ENCODE measurements around the gene TUBB6. TPM values are rescaled to one million over a fixed set of nuclear protein-coding genes. Genes with fewer than 3 reads are reported as not detected.

TUBB6 gene
- total RNA-seq, 4 donors from 2014 or later, result 61.0 to 164 (median 108) TPM

DNA sequence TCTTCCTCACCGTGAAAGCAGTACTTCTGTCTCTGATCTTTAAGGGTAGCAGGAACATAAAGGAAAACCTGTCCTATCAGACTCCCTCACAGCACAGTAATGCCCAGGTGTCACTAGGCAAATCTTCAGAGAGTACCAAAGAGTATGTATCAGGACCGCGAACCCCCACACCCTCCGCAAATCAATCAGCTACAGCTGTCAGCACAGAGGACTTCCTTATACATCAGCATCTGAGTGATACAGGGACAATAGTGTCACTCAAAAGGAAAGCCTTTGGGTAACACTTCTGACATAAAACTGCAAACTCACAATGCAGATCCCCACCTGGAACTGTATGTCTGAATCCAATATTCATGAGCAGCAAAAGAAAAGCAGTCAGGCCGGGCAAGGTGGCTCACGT, 66.4 kb downstream of the TUBB6 start:
- in situ Hi-C loops (cut with MboI; ENCODE audit: low pct_ligation_motif_present in 1 of 4, low pct_unique_long_range_greater_than_20kb in 1 of 4, low sequenced_read_pairs in 3 of 4), result no loop called here
- peaks cover 33 to 63% (median 53%) of the 10 kb centered on the region in 4 donors for H3K4me1 ChIP-seq
- H3K4me3 ChIP-seq, result no peak overlapping the region
- intact Hi-C loops (cut with DNase I; ENCODE audit: low total_unique reads), result no loop called here
- no peaks in the 10 kb centered on the region for H3K36me3 ChIP-seq
- TF ChIP-seq POLR2AphosphoS5 (IDR thresholded peaks at IDR 0.05) (no peak), POLR2A (IDR thresholded peaks at IDR 0.05) (no peak), EP300 (IDR thresholded peaks at IDR 0.05; ENCODE audit: low read depth) (no peak)
- TF ChIP-seq, protein P1, sequence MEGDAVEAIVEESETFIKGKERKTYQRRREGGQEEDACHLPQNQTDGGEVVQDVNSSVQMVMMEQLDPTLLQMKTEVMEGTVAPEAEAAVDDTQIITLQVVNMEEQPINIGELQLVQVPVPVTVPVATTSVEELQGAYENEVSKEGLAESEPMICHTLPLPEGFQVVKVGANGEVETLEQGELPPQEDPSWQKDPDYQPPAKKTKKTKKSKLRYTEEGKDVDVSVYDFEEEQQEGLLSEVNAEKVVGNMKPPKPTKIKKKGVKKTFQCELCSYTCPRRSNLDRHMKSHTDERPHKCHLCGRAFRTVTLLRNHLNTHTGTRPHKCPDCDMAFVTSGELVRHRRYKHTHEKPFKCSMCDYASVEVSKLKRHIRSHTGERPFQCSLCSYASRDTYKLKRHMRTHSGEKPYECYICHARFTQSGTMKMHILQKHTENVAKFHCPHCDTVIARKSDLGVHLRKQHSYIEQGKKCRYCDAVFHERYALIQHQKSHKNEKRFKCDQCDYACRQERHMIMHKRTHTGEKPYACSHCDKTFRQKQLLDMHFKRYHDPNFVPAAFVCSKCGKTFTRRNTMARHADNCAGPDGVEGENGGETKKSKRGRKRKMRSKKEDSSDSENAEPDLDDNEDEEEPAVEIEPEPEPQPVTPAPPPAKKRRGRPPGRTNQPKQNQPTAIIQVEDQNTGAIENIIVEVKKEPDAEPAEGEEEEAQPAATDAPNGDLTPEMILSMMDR (IDR thresholded peaks at IDR 0.05), result no peak
- H3K27ac ChIP-seq, result peak overlapping the region; percentile 71 to 100 (median 100)
- no peaks in the 10 kb centered on the region for H3K9me3 ChIP-seq
- no peaks in the 10 kb centered on the region for H3K27me3 ChIP-seq
- 67 to 88% methylated on average over 1 to 6 of the region's 6 CpGs for WGBS, 2 donors (ENCODE audit: low coverage in 1 of 2)
- no peak for DNase-seq

Small RNAs within 50 kb of the gene (small RNA-seq; reads per million reads assigned to genes)
- 0 reads per million in 4 donors for gene RNU6-170P

Other genes starting within 250 kb of the TUBB6 start
- 1 to 10 TPM in 1 of 4 donors, under 1 TPM in 2, not detected in 1; 0.20 to 1.4 (median 0.32) TPM for gene ANKRD62, start 214.4 kb upstream of the TUBB6 start, total RNA-seq
- 1 to 10 TPM in 2 of 4 donors, under 1 TPM in 1, not detected in 1; 0.68 to 3.8 (median 3.7) TPM for gene CIDEA, start 53.9 kb upstream of the TUBB6 start, total RNA-seq
- gene AFG3L2, start 69.0 kb downstream of the TUBB6 start, total RNA-seq, result 10 to 100 TPM; 74.1 to 95.6 (median 92.6) TPM
- 1 to 10 TPM in 3 of 4 donors, not detected in 1; 1.3 to 2.0 (median 1.8) TPM for gene PRELID3A, start 99.7 kb downstream of the TUBB6 start, total RNA-seq

Data from transverse colon (tissue), 4 donors.